ENCODE measurements around the gene PLEKHJ1.

Gene PLEKHJ1

DNA sequence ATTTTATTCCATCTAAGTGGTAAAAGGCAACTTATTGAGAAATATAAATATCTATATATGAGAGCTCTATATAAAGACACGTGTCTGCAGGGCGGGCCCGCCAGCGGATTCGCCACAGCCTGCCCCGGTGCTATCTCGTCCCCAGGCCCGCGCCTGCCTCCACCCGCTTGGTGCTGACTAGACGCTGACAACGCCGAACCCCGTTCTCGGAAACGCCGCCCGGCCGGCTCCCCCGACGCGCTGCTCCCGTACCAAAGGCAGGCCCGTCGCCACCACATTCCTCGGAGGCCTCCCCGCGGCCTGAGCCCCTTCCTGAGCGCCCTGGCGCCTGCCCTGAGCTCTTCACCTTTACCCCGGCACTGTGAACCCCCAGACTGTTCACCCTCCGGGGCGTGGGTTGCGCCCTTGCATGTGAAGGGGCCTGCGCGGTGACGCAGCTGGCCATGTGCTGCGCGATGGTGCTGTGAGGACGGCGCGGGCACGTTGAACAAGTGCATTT lies 6.0 kb downstream of the PLEKHJ1 start:
- TF ChIP-seq, protein P1, sequence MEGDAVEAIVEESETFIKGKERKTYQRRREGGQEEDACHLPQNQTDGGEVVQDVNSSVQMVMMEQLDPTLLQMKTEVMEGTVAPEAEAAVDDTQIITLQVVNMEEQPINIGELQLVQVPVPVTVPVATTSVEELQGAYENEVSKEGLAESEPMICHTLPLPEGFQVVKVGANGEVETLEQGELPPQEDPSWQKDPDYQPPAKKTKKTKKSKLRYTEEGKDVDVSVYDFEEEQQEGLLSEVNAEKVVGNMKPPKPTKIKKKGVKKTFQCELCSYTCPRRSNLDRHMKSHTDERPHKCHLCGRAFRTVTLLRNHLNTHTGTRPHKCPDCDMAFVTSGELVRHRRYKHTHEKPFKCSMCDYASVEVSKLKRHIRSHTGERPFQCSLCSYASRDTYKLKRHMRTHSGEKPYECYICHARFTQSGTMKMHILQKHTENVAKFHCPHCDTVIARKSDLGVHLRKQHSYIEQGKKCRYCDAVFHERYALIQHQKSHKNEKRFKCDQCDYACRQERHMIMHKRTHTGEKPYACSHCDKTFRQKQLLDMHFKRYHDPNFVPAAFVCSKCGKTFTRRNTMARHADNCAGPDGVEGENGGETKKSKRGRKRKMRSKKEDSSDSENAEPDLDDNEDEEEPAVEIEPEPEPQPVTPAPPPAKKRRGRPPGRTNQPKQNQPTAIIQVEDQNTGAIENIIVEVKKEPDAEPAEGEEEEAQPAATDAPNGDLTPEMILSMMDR (IDR thresholded peaks at IDR 0.05; ENCODE audit: low read depth, low read length): no peak
- H3K4me3 ChIP-seq (ENCODE audit: low read depth, low read length): no peak overlapping the region

DNA sequence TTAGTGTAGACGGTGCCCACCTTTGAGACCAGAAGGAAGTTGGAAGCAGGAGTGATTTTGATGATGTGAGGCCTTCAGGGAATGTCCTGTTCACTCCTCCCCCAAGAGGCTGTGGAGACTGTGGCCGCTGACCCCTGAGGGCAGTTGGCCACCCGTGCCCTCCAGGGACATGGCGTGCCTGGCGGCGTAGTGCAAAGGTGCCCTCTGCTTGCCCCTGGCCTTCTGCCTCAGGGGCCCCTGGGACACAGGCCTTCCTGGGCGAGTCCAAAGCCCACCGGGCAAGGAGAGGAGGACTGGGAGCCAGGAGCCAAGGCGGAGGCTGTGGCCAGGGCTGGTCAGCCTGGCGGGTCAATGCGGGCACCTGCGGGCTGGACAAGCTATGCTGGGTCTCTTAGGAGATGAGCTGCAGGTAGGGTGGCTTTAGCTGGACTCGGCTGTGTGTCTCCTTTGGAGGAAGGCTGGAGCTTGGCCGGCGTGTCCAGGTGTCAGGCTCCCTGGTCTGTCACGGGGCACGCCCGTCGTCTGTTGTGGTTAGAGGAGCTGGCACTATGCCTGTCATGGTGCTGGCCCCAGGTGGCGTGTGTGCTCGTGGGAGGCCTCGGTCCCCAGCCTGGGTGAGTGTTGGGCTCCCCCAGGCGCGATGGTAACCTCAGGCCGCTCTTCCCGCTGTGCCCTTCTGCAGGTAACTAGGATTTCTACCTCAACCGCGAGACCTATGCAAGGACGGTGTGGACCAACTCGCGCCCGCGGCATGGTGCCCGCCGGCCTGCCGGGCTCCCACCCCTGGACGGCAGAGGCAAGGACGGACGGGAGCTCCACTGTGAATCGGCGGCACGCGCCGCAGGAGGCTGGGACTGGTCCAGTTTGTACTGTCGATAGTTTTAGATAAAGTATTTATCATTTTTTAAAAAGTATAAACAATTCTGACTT lies 6.8 kb downstream of the PLEKHJ1 start:
- no peak overlapping the region for H3K4me3 ChIP-seq (ENCODE audit: low read depth, low read length)

DNA sequence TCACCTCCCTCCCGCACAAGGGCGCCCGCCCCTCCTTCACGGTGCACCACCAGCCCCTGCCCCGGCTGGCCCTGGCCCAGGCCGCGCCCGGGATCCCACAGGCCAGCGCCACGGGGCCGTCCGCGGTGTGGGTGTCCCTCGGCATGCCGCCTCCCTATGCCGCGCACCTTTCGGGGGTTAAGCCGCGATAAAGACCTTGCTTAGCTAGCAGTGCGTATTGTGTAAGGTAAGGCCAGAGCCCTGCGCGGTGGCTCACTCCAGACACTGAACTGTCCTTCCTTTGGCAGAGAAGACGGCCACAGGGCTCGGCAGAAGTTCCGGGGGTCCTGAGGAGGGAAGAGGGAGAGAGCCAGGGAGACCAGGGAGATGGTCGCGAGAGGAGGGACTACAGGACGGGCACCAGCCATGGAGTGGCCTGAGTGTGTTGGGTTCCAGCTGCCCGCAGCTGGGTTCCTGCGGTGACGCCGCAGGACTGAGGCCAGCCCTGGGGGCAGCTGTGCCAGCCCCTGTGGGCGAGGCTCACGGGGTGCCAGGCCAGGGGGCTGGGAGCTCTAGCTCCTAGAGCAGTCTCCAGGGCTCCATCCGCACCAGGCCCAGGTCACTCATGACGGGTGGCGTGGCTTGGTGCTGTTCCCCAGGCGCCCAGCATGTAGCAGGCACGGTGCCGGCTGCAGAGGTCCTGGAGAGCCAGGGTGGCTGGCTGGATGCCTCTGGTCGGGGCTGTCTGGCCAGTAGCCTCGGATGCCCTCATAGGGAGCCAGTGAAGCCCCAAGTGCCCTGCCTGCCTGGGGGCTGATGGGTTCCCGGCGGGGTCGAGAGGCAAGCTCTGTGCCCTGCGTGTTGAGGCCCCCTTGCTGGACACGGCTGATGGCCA lies 7.7 kb downstream of the PLEKHJ1 start:
- H3K4me3 ChIP-seq (ENCODE audit: low read depth, low read length): no peak overlapping the region
- TF ChIP-seq, protein P1 (IDR thresholded peaks at IDR 0.05; ENCODE audit: low read depth, low read length): no peak

More for the DNA sequence above, 6.8 kb downstream of the PLEKHJ1 start:
- TF ChIP-seq, protein P1 (IDR thresholded peaks at IDR 0.05; ENCODE audit: low read depth, low read length): no peak

DNA sequence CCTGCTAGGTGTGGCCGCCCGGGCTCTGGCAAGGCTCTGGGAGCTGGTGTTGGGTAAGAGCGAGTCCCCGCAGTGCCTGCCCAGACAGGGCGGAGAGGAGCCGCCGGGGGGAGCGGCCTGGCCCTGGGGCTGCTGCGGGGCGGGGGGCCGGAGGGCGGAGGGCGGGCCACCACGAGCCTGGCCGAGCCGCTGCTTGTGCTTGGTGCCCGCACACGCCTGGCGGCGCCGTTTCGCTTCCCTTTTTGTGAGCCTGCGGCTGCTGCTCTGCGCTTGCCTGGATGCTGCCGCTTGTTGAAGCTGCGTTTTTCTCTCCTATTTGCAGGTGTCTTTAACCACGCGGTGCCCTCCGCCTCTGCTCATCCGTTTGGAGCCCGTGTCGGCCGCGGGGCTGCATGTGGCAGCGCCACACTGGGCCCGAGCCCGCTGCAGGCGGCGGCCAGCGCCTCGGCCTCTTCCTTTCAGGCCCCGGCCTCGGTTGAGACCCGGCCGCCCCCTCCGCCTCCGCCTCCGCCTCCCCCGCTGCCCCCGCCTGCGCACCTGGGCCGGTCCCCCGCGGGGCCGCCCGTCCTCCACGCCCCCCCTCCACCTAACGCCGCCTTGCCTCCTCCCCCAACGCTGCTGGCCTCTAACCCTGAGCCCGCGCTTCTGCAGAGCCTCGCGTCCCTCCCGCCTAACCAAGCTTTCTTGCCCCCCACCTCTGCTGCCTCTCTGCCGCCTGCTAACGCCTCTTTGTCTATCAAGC lies 8.5 kb downstream of the PLEKHJ1 start:
- TF ChIP-seq, protein P1 (IDR thresholded peaks at IDR 0.05; ENCODE audit: low read depth, low read length): no peak
- no peak overlapping the region for H3K4me3 ChIP-seq (ENCODE audit: low read depth, low read length)

GRCh38 chr19:2226840-2227360 lies 9.2 kb downstream of the PLEKHJ1 start:
- H3K4me3 ChIP-seq (ENCODE audit: low read depth, low read length): no peak overlapping the region
- TF ChIP-seq, protein P1 (IDR thresholded peaks at IDR 0.05; ENCODE audit: low read depth, low read length): no peak

- no peak overlapping the region for H3K4me3 ChIP-seq (ENCODE audit: low read depth, low read length)
- TF ChIP-seq, protein P1 (IDR thresholded peaks at IDR 0.05; ENCODE audit: low read depth, low read length): no peak
Observed at GRCh38 chr19:2226051-2226839, 9.9 kb downstream of the PLEKHJ1 start.
